Activated naive CD4-positive, alpha-beta T cell treated with Interleukin-2 at 50 U/mL for 16 hours (primary cell): Measurements from ENCODE around the gene KCNC3.

ENCODE experiments used
- DNase-seq: peaks from one replicate; pipeline ENCODE4 v3.0.0-alpha.2; 2020

Gene KCNC3

GRCh38 chr19:50329146-50329925 lies at the start of gene KCNC3:
Gene KCNC3, minus strand, starts transcription at chr19:50329377. Its CDS starts 295 bp downstream, at chr19:50329082.
- DNase-seq, result peak; percentile 93

DNA sequence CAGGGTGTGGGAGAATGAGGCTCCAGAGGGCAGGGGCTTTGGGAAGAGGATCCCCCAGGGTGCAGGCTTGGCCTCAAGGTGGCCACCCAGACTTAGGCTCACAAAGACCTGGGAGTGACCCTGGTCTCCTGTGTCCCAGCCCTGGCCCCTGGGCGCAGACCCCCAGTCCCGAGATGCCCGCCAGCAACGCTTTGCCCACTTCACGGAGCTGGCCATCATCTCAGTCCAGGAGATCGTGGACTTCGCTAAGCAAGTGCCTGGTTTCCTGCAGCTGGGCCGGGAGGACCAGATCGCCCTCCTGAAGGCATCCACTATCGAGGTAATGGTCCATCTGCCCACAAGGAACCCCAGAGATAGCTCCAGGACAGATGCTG lies 49.7 kb upstream of the KCNC3 start:
- DNase-seq, result no peak

- DNase-seq, result no peak
Observed at GRCh38 chr19:50378169-50378862, 49.1 kb upstream of the KCNC3 start.

- no peak for DNase-seq
Observed at GRCh38 chr19:50377517-50377916, 48.3 kb upstream of the KCNC3 start.

- DNase-seq, result peak; percentile 61
Observed at GRCh38 chr19:50377051-50377461, 47.9 kb upstream of the KCNC3 start.

DNA sequence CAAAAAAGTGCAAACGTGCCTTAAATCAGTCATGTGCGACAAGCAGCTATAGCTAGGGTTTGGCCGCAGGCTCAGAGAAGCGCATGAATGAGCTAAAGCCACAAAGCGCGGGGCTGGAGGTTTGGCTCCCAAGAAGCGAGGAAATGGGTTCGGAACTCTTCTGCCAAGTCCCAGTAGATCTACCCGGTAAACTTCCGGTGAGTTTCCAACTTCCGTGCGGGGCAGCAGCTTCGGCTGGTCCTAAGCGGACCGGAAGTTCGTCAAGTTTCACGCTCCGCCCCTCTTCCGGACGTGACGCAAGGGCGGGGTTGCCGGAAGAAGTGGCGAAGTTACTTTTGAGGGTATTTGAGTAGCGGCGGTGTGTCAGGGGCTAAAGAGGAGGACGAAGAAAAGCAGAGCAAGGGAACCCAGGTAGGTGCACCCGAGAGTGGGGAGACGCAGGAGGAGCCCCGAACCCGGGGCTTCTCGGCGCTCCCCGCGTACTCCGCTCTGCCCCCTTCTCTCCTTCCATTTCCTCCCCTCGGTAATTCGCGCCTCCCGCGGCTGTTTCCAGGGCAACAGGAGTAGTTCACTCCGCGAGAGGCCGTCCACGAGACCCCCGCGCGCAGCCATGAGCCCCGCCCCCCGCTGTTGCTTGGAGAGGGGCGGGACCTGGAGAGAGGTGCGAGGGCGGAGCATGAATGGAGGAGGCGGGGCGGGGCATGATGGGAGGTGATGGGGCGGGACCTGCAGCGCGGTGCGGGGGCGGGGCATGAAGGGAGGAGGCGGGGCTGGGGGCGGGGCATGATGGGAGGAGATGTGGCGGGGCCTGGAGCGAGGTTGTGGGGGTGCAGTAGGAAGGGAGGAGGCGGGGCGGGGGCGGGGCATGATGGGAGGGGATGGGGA lies 47.2 kb upstream of the KCNC3 start, which contains the start of gene NR1H2:
TSS of gene NR1H2 (plus strand) at position 292 of the 885 bp plus-strand sequence. CDS start 1,149 bp downstream, outside the sequence.
- peak; percentile 95 for DNase-seq

DNA sequence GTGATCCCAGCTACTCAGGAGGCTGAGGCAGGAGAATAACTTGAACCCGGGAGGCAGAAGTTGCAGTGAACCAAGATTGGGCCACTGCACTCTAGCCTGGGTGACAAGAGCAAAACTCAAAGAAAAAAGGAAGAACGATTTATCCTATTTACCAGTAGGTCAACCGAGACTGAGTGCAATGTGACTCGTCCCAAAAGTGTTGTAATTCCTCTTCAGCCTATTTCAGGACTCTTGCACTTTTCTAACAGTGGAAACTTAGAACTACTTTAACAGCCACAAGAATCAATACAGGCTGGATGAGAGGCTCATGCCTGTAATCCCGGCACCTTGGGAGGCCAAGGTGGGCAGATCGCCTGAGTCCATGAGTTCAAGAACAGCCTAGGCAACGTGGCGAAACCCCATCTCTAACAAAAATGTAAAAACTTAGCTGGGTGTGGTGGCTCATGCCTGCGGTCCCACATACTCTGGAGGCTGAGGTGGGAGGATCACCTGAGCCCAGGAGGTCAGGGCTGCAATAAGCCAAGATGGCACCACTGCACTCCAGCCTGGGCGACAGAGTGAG lies 42.8 kb upstream of the KCNC3 start:
- DNase-seq, result no peak

DNA sequence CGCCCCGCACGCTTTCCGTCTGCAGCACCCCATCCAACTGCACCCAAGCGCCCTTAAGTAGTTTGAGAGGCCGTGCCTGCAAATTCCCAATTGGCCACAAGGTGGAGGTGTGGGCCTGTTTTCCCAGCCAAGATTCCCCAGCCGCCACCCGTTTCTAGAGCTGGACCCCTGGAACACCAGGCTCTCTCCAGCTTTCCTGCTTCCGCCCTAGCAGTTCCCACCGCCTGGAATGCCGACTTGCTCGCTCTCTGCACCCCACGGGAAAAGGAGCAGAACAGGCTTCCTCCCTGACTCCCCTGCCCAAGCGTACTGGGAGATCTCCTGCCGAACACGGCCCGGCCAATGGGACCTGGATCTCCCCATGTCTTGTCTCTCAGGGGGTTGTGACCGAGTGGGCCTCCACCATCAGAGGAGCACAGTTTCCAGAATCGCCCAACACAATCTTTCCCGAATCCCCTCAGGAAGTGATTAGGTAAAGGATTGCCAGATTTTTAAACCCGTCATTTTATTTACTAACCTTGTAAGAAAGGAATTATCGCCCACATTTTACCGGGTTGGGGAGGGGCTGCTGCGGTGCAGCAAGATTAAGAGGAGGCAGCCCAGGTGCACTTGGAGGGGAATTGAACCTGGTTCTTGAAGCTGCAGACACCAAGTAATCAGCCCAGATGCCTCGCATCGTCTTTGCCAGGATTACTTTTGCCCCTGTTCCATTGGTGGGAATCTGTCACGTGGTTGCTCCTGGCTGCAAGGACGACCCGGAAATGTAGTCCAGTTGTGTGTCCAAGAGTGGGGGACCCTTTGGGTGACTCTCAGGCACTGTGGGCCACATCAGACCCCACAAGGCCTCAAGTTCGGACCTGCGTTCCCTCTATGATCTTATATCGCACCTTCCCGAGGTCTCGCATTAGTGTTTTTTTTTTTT lies 39.7 kb upstream of the KCNC3 start:
- peak; percentile 79 for DNase-seq

DNA sequence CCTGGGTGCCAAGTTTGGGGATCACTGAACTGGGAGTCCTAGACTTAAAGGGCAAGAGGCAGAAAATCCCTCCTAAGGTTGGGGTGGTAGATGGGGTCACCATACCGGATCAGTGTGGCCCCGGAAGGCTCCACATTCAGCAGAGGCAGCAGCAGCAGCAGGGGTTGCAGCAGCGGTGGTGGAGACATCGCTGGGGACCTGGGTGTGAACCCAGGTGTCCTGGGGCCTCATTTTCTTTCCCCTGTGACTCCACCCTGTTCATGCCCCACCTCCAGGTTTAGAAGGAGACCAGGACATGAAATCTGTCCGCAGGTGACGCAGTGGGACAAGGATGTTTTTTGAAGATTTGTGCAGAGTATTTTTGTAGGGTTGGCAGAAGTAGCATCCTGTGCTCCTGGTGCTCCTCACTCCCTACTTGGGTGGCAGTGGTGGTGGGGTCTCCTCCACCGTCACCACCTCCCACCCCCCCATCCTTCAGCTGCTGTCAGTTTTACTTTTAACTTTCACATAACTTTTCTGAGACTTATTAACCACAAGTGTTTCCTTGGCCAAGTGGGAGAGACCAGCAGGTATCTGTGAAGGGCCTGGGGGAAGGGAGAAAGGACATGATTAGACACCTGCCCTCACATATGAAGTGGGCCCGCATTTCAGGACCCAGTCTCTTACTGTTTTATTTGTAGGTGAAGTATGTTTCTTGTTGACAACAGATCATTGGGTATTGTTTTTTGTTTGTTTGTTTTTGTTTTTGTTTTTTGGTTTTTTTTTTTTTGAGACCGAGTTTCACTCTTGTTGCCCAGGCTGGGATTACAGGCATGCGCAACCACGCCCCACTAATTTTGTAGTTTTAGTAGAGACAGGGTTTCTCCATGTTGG lies 36.5 kb upstream of the KCNC3 start, which contains the start of gene NAPSA:
TSS of gene NAPSA (minus strand) at position 206 of the 873 bp plus-strand sequence. CDS start at position 188, 18 bp downstream.
- no peak for DNase-seq

GRCh38 chr19:50362656-50363424 lies 33.7 kb upstream of the KCNC3 start:
- peak; percentile 49 for DNase-seq

- DNase-seq, result no peak
Observed at GRCh38 chr19:50362030-50362412, 32.8 kb upstream of the KCNC3 start.

- DNase-seq, result no peak
Observed at GRCh38 chr19:50361290-50362029, 32.3 kb upstream of the KCNC3 start.

- DNase-seq, result no peak
Observed at GRCh38 chr19:50359328-50359818, 30.2 kb upstream of the KCNC3 start.

- DNase-seq, result peak; percentile 76
Observed at GRCh38 chr19:50358483-50359327, 29.5 kb upstream of the KCNC3 start.

GRCh38 chr19:50357178-50358100 lies 28.3 kb upstream of the KCNC3 start:
- DNase-seq, result peak; percentile 90

DNA sequence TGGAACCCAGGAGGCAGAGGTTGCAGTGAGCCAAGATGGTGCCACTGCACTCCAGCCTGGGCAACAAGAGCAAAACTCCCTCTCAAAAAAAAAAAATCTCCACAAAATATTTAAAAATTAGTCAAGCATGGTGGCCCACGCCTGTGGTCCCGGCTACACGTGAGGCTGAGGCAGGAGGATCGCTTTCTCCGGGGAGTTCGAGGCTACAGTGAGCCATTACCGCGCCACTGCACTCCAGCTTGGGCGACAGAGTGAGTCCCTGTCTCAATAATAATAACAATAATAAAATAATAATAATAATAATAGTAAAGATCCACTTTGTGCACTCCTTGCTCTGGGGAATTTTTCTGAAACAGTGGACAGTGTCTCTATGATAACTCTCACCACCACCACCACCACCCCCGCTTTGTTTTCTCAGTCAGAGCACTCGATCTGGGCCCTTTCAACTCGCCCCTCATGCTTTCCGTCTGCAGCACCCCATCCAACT lies 27.6 kb upstream of the KCNC3 start:
- DNase-seq, result no peak
